GM12878 (cell line): Measurements from ENCODE around the gene MAML3.

Source experiments
- CEBPB ChIP-seq, 2 experiments: fragments of 150-350 bp in 1 of 2; IDR thresholded peaks; 2 replicates each; pipeline ENCODE4 v1.6.1; 2012 to 2014; ENCODE audit warnings: low read depth in 2 of 2, low read length in 2 of 2, borderline replicate concordance in 1 of 2, inconsistent platforms in 1 of 2
- CTCF ChIP-seq, 3 experiments: IDR thresholded peaks in 2 of 3; conservative IDR thresholded peaks in 1 of 3; 2 replicates each; pipeline ENCODE4 v1.5.1; 2011; ENCODE audit warnings: low read depth in 3 of 3, low read length in 3 of 3, mild to moderate bottlenecking in 3 of 3, control low read depth in 2 of 3, moderate library complexity in 2 of 3, inconsistent platforms in 1 of 3, mixed read lengths in 1 of 3; ENCODE audit not compliant: control insufficient read depth in 2 of 3, insufficient read depth in 1 of 3; ENCODE audit errors: extremely low read depth in 1 of 3
- DPF2 ChIP-seq: fragments of 450-650 bp; IDR thresholded peaks from 2 replicates; pipeline ENCODE4 v1.6.1; 2017; ENCODE audit warnings: mild to moderate bottlenecking
- EP300 ChIP-seq, 2 experiments: fragments of 150-350 bp in 1 of 2; IDR thresholded peaks; 2 replicates each; pipeline ENCODE4 v1.6.1; 2011 to 2012; ENCODE audit warnings: low read depth in 2 of 2, low read length in 2 of 2, borderline replicate concordance in 1 of 2, improper control_type of control experiment in 1 of 2, inconsistent platforms in 1 of 2; ENCODE audit not compliant: control insufficient read depth in 1 of 2
- EZH2 ChIP-seq: IDR thresholded peaks from 2 replicates; pipeline ENCODE4 v1.6.1; 2012; ENCODE audit warnings: low read depth, mild to moderate bottlenecking, control low read depth, inconsistent platforms, low read length, borderline replicate concordance; ENCODE audit not compliant: control insufficient read depth
- FOXM1 ChIP-seq: IDR thresholded peaks from 2 replicates; pipeline ENCODE4 v1.6.1; 2012; ENCODE audit warnings: low read depth, mild to moderate bottlenecking, inconsistent platforms, low read length, moderate library complexity
- MEF2A ChIP-seq: IDR thresholded peaks from 2 replicates; pipeline ENCODE4 v1.6.1; 2011; ENCODE audit warnings: low read depth, mild to moderate bottlenecking, low read length, moderate library complexity; ENCODE audit not compliant: insufficient read depth
- PML ChIP-seq: IDR thresholded peaks from 2 replicates; pipeline ENCODE4 v1.6.1; 2012; ENCODE audit warnings: low read length, inconsistent platforms
- POLR2A ChIP-seq: IDR thresholded peaks from 2 replicates; pipeline ENCODE4 v1.6.1; 2011; ENCODE audit warnings: low read depth, mild to moderate bottlenecking, low read length
- POLR2AphosphoS2 ChIP-seq: IDR thresholded peaks from 2 replicates; pipeline ENCODE4 v1.6.1; 2011; ENCODE audit warnings: low read depth, mild to moderate bottlenecking, low read length, improper control_type of control experiment, moderate library complexity
- TF ChIP-seq, protein P1 (sequence below): fragments of 150-350 bp; IDR thresholded peaks from 2 replicates; pipeline ENCODE4 v1.6.1; 2016; ENCODE audit warnings: low read depth, low read length
- TF ChIP-seq, protein P2 (sequence below): IDR thresholded peaks from 2 replicates; pipeline ENCODE4 v1.6.1; 2011; ENCODE audit warnings: low read depth, low read length, improper control_type of control experiment, borderline replicate concordance

DNA sequence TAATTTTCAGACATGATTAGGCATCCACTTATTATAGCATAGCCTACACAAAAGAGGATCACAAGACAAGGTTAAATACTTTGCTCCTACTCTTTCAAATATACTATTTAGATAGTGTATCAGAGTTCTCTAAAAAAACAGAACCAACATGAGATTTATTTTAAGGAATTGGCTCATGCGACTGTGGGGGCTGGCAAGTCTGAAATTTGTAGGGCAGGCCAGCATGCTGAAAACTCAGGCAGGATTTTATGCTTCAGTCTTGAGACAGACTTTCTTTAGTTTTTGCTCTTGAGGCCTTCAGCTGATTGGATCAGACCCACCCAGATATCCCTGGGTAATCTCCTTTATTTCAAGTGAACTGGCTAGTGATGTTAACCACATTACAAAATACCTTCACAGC is 169.5 kb downstream of the MAML3 start:
- no peak for TF ChIP-seq CTCF (IDR thresholded peaks at IDR 0.05 in 2 of 3, conservative IDR thresholded peaks at IDR 0.05 in 1 of 3; ENCODE audit: control insufficient read depth in 2 of 3, extremely low read depth in 1 of 3, insufficient read depth in 1 of 3, low read depth in 3 of 3, low read length in 3 of 3)
- TF ChIP-seq MEF2A: no peak
- TF ChIP-seq, protein P1, sequence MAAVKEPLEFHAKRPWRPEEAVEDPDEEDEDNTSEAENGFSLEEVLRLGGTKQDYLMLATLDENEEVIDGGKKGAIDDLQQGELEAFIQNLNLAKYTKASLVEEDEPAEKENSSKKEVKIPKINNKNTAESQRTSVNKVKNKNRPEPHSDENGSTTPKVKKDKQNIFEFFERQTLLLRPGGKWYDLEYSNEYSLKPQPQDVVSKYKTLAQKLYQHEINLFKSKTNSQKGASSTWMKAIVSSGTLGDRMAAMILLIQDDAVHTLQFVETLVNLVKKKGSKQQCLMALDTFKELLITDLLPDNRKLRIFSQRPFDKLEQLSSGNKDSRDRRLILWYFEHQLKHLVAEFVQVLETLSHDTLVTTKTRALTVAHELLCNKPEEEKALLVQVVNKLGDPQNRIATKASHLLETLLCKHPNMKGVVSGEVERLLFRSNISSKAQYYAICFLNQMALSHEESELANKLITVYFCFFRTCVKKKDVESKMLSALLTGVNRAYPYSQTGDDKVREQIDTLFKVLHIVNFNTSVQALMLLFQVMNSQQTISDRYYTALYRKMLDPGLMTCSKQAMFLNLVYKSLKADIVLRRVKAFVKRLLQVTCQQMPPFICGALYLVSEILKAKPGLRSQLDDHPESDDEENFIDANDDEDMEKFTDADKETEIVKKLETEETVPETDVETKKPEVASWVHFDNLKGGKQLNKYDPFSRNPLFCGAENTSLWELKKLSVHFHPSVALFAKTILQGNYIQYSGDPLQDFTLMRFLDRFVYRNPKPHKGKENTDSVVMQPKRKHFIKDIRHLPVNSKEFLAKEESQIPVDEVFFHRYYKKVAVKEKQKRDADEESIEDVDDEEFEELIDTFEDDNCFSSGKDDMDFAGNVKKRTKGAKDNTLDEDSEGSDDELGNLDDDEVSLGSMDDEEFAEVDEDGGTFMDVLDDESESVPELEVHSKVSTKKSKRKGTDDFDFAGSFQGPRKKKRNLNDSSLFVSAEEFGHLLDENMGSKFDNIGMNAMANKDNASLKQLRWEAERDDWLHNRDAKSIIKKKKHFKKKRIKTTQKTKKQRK: no peak
- no peak for TF ChIP-seq CEBPB (IDR thresholded peaks at IDR 0.05; ENCODE audit: borderline replicate concordance in 1 of 2, low read depth in 2 of 2, low read length in 2 of 2)
- TF ChIP-seq EZH2: no peak
- TF ChIP-seq EP300 (IDR thresholded peaks at IDR 0.05; ENCODE audit: borderline replicate concordance in 1 of 2, control insufficient read depth in 1 of 2, low read depth in 2 of 2, low read length in 2 of 2): no peak
- no peak for TF ChIP-seq DPF2
- TF ChIP-seq POLR2AphosphoS2: no peak
- TF ChIP-seq, protein P2, sequence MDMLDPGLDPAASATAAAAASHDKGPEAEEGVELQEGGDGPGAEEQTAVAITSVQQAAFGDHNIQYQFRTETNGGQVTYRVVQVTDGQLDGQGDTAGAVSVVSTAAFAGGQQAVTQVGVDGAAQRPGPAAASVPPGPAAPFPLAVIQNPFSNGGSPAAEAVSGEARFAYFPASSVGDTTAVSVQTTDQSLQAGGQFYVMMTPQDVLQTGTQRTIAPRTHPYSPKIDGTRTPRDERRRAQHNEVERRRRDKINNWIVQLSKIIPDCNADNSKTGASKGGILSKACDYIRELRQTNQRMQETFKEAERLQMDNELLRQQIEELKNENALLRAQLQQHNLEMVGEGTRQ: no peak
- TF ChIP-seq FOXM1: no peak
- no peak for TF ChIP-seq POLR2A
- TF ChIP-seq PML: no peak
